Osteoblast (primary cell): ENCODE measurements around the gene ASB2. TPM values are rescaled to one million over a fixed set of nuclear protein-coding genes. Genes with fewer than 3 reads are reported as not detected.

Source experiments
- DNase-seq: peaks from one replicate; pipeline ENCODE4 v3.0.0; 2011; ENCODE audit warnings: low spot score, mixed read lengths; ENCODE audit not compliant: insufficient read length; ENCODE audit errors: missing footprints
- H2AFZ ChIP-seq: 2 replicates; pipeline ENCODE4 v1.6.0; 2011; ENCODE audit warnings: mild to moderate bottlenecking, low read length
- H3K27ac ChIP-seq: 2 replicates; pipeline ENCODE4 v1.5.1; 2011; ENCODE audit warnings: mild to moderate bottlenecking, low read depth, low read length, moderate library complexity
- H3K27me3 ChIP-seq: 2 replicates; pipeline ENCODE4 v1.6.0; 2012; ENCODE audit warnings: mild to moderate bottlenecking, control low read depth, inconsistent platforms, low read length, moderate library complexity; ENCODE audit not compliant: insufficient read depth
- H3K36me3 ChIP-seq: 2 replicates; pipeline ENCODE4 v1.5.1; 2011; ENCODE audit warnings: mild to moderate bottlenecking, low read length, control low read depth, moderate library complexity; ENCODE audit not compliant: insufficient read depth
- H3K4me1 ChIP-seq: 2 replicates; pipeline ENCODE4 v1.5.1; 2011; ENCODE audit warnings: mild to moderate bottlenecking, low read length, control low read depth, moderate library complexity; ENCODE audit not compliant: insufficient read depth
- H3K4me2 ChIP-seq: 2 replicates; pipeline ENCODE4 v1.6.0; 2011; ENCODE audit warnings: mild to moderate bottlenecking, low read length; ENCODE audit not compliant: insufficient read depth
- H3K4me3 ChIP-seq: fragments of 200-600 bp; sonication (generic); 3 replicates; pipeline ENCODE4 v1.5.1; 2012; ENCODE audit warnings: mild to moderate bottlenecking, low read length, inconsistent platforms; ENCODE audit not compliant: insufficient read depth
- H3K79me2 ChIP-seq: 2 replicates; pipeline ENCODE4 v1.6.0; 2012; ENCODE audit warnings: mild to moderate bottlenecking, low read length, control low read depth, inconsistent platforms; ENCODE audit not compliant: insufficient read depth
- H3K9me3 ChIP-seq: 2 replicates; pipeline ENCODE4 v1.5.1; 2011; ENCODE audit warnings: low read depth, low read length, control low read depth
- H4K20me1 ChIP-seq: 2 replicates; pipeline ENCODE4 v1.6.0; 2012; ENCODE audit warnings: mild to moderate bottlenecking, low read length, control low read depth; ENCODE audit not compliant: insufficient read depth
- CTCF ChIP-seq: IDR thresholded peaks from 2 replicates; pipeline ENCODE4 v1.5.1; 2011; ENCODE audit warnings: mild to moderate bottlenecking, low read depth, low read length, moderate library complexity; ENCODE audit errors: extremely low read depth
- total RNA-seq: library from RNA; depleted of rRNA; stranded (reverse); fragments of >200 nt; gene quantifications from 2 replicates; pipeline ENCODE4 v1.2.3, GENCODE V29; 2012

The ASB2 gene
- total RNA-seq, 1 donor, result 1.1 TPM

- DNase-seq, result no peak
- no peak overlapping the region for H2AFZ ChIP-seq
- TF ChIP-seq CTCF, result no peak
- no peaks in the 10 kb centered on the region for H3K79me2 ChIP-seq
- no peak overlapping the region for H3K4me2 ChIP-seq
- H4K20me1 ChIP-seq, result no peaks in the 10 kb centered on the region
- H3K9me3 ChIP-seq, result no peaks in the 10 kb centered on the region
- no peak overlapping the region for H3K4me3 ChIP-seq
- H3K27ac ChIP-seq, result no peak overlapping the region
- H3K36me3 ChIP-seq, result no peaks in the 10 kb centered on the region
- peaks cover 7% of the 10 kb centered on the region for H3K4me1 ChIP-seq
- H3K27me3 ChIP-seq, result peaks cover 4% of the 10 kb centered on the region
Measured at GRCh38 chr14:93954516-93954830, 21.9 kb downstream of the ASB2 start.

- H2AFZ ChIP-seq, result no peak overlapping the region
- no peak overlapping the region for H3K27ac ChIP-seq
- no peaks in the 10 kb centered on the region for H3K36me3 ChIP-seq
- no peaks in the 10 kb centered on the region for H3K79me2 ChIP-seq
- peaks cover 3% of the 10 kb centered on the region for H3K4me1 ChIP-seq
- TF ChIP-seq CTCF, result no peak
- H3K4me2 ChIP-seq, result no peak overlapping the region
- peak; percentile 88 for DNase-seq
- no peak overlapping the region for H3K4me3 ChIP-seq
- H3K27me3 ChIP-seq, result peaks cover 4% of the 10 kb centered on the region
- no peaks in the 10 kb centered on the region for H4K20me1 ChIP-seq
- H3K9me3 ChIP-seq, result no peaks in the 10 kb centered on the region
Measured at GRCh38 chr14:93953739-93954515, 22.4 kb downstream of the ASB2 start.

GRCh38 chr14:93953263-93953662 lies 23.1 kb downstream of the ASB2 start:
- Histone ChIP-seq H4K20me1 (no peaks in the 10 kb centered on the region), H3K4me2 (no peak overlapping the region), H3K4me1 (no peaks in the 10 kb centered on the region), H3K79me2 (no peaks in the 10 kb centered on the region), H2AFZ (no peak overlapping the region), H3K27ac (no peak overlapping the region), H3K4me3 (no peak overlapping the region), H3K36me3 (no peaks in the 10 kb centered on the region), H3K27me3 (peaks cover 4% of the 10 kb centered on the region), H3K9me3 (no peaks in the 10 kb centered on the region)
- DNase-seq, result no peak
- no peak for TF ChIP-seq CTCF

GRCh38 chr14:93952829-93953228 lies 23.5 kb downstream of the ASB2 start:
- Histone ChIP-seq H3K36me3 (no peaks in the 10 kb centered on the region), H3K79me2 (no peaks in the 10 kb centered on the region), H3K27ac (no peak overlapping the region), H3K4me1 (no peaks in the 10 kb centered on the region), H3K4me3 (no peak overlapping the region), H3K27me3 (peaks cover 4% of the 10 kb centered on the region), H2AFZ (no peak overlapping the region), H3K9me3 (no peaks in the 10 kb centered on the region), H3K4me2 (no peak overlapping the region), H4K20me1 (no peaks in the 10 kb centered on the region)
- TF ChIP-seq CTCF, result no peak
- DNase-seq, result no peak
